AG09309 (cell line): ENCODE data around the gene PIH1D1.

Experiments used
- DNase-seq: peaks from one replicate; pipeline ENCODE4 v3.0.0-alpha.2; 2010; ENCODE audit warnings: low read depth
- H3K4me3 ChIP-seq: 2 replicates; pipeline ENCODE4 v1.5.1; 2011; ENCODE audit warnings: mild to moderate bottlenecking, low read depth, low read length, moderate library complexity; ENCODE audit not compliant: control insufficient read depth
- CTCF ChIP-seq: IDR thresholded peaks from 2 replicates; pipeline ENCODE4 v1.5.1; 2011; ENCODE audit warnings: mild to moderate bottlenecking, low read depth, low read length, inconsistent platforms; ENCODE audit not compliant: insufficient read depth, control insufficient read depth; ENCODE audit errors: missing control alignments

The PIH1D1 gene

GRCh38 chr19:49427855-49428546 lies 23.6 kb downstream of the PIH1D1 start:
- no peak for DNase-seq
- no peak for TF ChIP-seq CTCF
- H3K4me3 ChIP-seq: no peak overlapping the region

GRCh38 chr19:49427339-49427738 lies 24.3 kb downstream of the PIH1D1 start:
- no peak overlapping the region for H3K4me3 ChIP-seq
- no peak for DNase-seq
- TF ChIP-seq CTCF: no peak

- no peak for DNase-seq
- no peak for TF ChIP-seq CTCF
- no peak overlapping the region for H3K4me3 ChIP-seq
Observed at GRCh38 chr19:49425922-49426592, 25.6 kb downstream of the PIH1D1 start.

- TF ChIP-seq CTCF: no peak
- no peak for DNase-seq
- no peak within 1 kb of the TSS for H3K4me3 ChIP-seq
Observed at GRCh38 chr19:49425178-49425577, 26.4 kb downstream of the PIH1D1 start, which contains the start of gene GFY. Gene GFY, plus strand, starts transcription at chr19:49425388. Its CDS starts 1,043 bp downstream, at chr19:49426431.

GRCh38 chr19:49423985-49424303 lies 27.7 kb downstream of the PIH1D1 start:
- no peak overlapping the region for H3K4me3 ChIP-seq
- no peak for TF ChIP-seq CTCF
- DNase-seq: no peak

GRCh38 chr19:49423071-49423984 lies 28.3 kb downstream of the PIH1D1 start, which contains the start of gene PTH2:
Gene PTH2, minus strand, starts transcription at chr19:49423441. Its CDS starts 102 bp downstream, at chr19:49423339.
- no peak within 1 kb of the TSS for H3K4me3 ChIP-seq
- DNase-seq: no peak

More at GRCh38 chr19:49423071-49423984, 28.3 kb downstream of the PIH1D1 start, which contains the start of gene PTH2:
- TF ChIP-seq CTCF: no peak
